Tibial nerve (tissue), 4 donors: ENCODE measurements around the gene CPNE8. TPM values are rescaled to one million over a fixed set of nuclear protein-coding genes. Genes with fewer than 3 reads are reported as not detected.
A peak's percentile ranks its signal among the peaks of the same experiment; 100 is the strongest.

ENCODE experiments used
- DNase-seq, 2 donors: peaks; one replicate each; pipeline ENCODE4 v3.0.0-alpha.2; 2019; ENCODE audit warnings: low spot score in 2 of 2
- H3K27ac ChIP-seq, 4 donors: fragments of 200-600 bp; sonication (generic) in 3 of 4; one replicate each; pipeline ENCODE4 v1.5.1; 2017 to 2019; ENCODE audit warnings: mild to moderate bottlenecking in 1 of 4
- H3K27me3 ChIP-seq, 2 donors: fragments of 200-600 bp; sonication (generic) in 1 of 2; one replicate each; pipeline versions ENCODE4 v1.5.1 to v1.6.0; 2017 to 2019
- H3K36me3 ChIP-seq, 3 donors: fragments of 200-600 bp; sonication (generic); one replicate each; pipeline ENCODE4 v1.5.1; 2018 to 2019
- H3K4me1 ChIP-seq, 4 donors: fragments of 200-600 bp; sonication (generic) in 3 of 4; one replicate each; pipeline ENCODE4 v1.5.1; 2017 to 2019
- H3K4me3 ChIP-seq, 4 donors: fragments of 200-600 bp; sonication (generic) in 3 of 4; one replicate each; pipeline ENCODE4 v1.5.1; 2017 to 2019; ENCODE audit warnings: mild to moderate bottlenecking in 1 of 4, moderate library complexity in 1 of 4
- H3K9me3 ChIP-seq, 4 donors: fragments of 200-600 bp; sonication (generic) in 3 of 4; one replicate each; pipeline ENCODE4 v1.5.1; 2017 to 2019
- CTCF ChIP-seq, 5 experiments: fragments of 200-600 bp in 3 of 5; fragments of 450-650 bp in 2 of 5; sonication (generic) in 3 of 5; IDR thresholded peaks; one replicate each; pipeline ENCODE4 v1.5.1; 2016 to 2019; ENCODE audit warnings: antibody characterized with exemption in 5 of 5, mild to moderate bottlenecking in 3 of 5, moderate library complexity in 2 of 5
- EP300 ChIP-seq, 2 donors: sonication (generic); formaldehyde crosslinking; IDR thresholded peaks; one replicate each; pipeline ENCODE4 v1.6.1; 2017; ENCODE audit warnings: antibody characterized with exemption in 2 of 2, mild to moderate bottlenecking in 1 of 2
- POLR2A ChIP-seq, 2 donors: fragments of 450-650 bp; IDR thresholded peaks; one replicate each; pipeline ENCODE4 v1.6.1; 2017; ENCODE audit warnings: antibody characterized with exemption in 2 of 2, mild to moderate bottlenecking in 2 of 2, moderate library complexity in 2 of 2
- WGBS, 2 donors: methylation state at CpG; one replicate each; pipeline ENCODE4 v1.1.5; 2018; 5-methylcytosine and 5-hydroxymethylcytosine counted together
- total RNA-seq, 4 donors: library from RNA; depleted of rRNA; stranded (reverse); fragments of >200 nt; gene quantifications; one replicate each; pipeline ENCODE4 v1.1.0, GENCODE V29; 2016

CPNE8 gene
- total RNA-seq, 4 donors from 2014 or later, result 16.5 to 20.7 (median 20.4) TPM

DNA sequence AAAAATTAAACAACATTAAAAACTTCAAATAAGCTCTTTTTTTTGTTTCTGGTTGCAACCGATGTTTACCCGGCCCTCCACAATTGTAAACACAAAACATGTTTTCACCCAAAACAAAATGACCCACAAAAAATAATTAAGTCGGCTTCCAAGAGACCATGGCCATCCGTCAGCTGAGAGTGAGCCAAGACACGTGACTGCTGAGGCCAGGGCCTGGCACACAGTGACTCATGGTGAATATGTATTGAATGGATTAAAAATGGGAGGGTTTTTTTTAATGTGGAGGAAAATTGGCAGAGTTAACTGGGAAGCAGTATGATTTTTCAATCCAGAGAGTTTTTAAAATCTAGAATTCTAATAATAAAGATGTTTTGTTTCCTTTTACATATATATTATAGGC, 13.8 kb upstream of the CPNE8 start:
- no peak overlapping the region for H3K27ac ChIP-seq
- DNase-seq, result no peak
- WGBS, 2 donors, result 48 to 49% methylated on average over 5 of the region's 5 CpGs

GRCh38 chr12:38915429-38916182, 10.2 kb upstream of the CPNE8 start:
- no peak overlapping the region for H3K27ac ChIP-seq
- H3K4me3 ChIP-seq, result no peak overlapping the region
- H3K27me3 ChIP-seq, result no peaks in the 10 kb centered on the region
- H3K4me1 ChIP-seq, result no peaks in the 10 kb centered on the region
- no peaks in the 10 kb centered on the region for H3K36me3 ChIP-seq
- WGBS, 2 donors, result 46% methylated on average over 3 of the region's 3 CpGs
- peaks cover 0 to 7% (median 0%) of the 10 kb centered on the region in 4 donors for H3K9me3 ChIP-seq
- TF ChIP-seq POLR2A (IDR thresholded peaks at IDR 0.05) (no peak), CTCF (IDR thresholded peaks at IDR 0.05) (no peak), EP300 (IDR thresholded peaks at IDR 0.05) (no peak)
- no peak for DNase-seq

More for the DNA sequence above, 13.8 kb upstream of the CPNE8 start:
- TF ChIP-seq POLR2A (IDR thresholded peaks at IDR 0.05), result no peak
- no peak for TF ChIP-seq EP300 (IDR thresholded peaks at IDR 0.05)
- TF ChIP-seq CTCF (IDR thresholded peaks at IDR 0.05), result no peak
- H3K4me1 ChIP-seq, result no peaks in the 10 kb centered on the region
- H3K4me3 ChIP-seq, result no peak overlapping the region
- peaks cover 0 to 7% (median 0%) of the 10 kb centered on the region in 4 donors for H3K9me3 ChIP-seq
- no peaks in the 10 kb centered on the region for H3K36me3 ChIP-seq
- no peaks in the 10 kb centered on the region for H3K27me3 ChIP-seq

DNA sequence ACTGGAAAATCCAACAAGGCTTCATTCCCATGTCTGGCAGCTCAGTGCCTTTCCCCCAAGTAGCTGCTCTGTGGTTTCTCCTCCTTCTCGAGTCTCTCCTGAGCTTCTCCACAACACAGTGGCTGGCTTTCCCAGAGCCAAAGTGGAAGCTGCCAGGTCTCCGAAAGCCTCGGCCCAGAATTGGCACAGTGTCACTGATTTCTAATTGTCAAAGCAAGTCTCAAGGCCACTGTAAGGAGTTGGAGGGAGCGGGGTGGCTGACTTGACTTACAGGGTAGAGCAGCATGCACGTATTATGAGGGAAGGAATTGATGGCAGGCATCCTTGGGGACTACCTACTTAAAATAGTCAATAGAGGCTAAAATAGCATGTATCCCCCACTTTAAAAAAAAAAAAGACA, 6.7 kb upstream of the CPNE8 start:
- no peaks in the 10 kb centered on the region for H3K27me3 ChIP-seq
- no peak for TF ChIP-seq POLR2A (IDR thresholded peaks at IDR 0.05)
- TF ChIP-seq CTCF (IDR thresholded peaks at IDR 0.05), result no peak
- TF ChIP-seq EP300 (IDR thresholded peaks at IDR 0.05), result no peak
- WGBS, 2 donors, result 73 to 92% methylated on average over 5 of the region's 5 CpGs
- no peak for DNase-seq
- peaks cover 0 to 5% (median 0%) of the 10 kb centered on the region in 4 donors for H3K4me1 ChIP-seq
- no peak overlapping the region for H3K4me3 ChIP-seq
- no peak overlapping the region for H3K27ac ChIP-seq
- H3K9me3 ChIP-seq, result no peaks in the 10 kb centered on the region
- no peaks in the 10 kb centered on the region for H3K36me3 ChIP-seq

DNA sequence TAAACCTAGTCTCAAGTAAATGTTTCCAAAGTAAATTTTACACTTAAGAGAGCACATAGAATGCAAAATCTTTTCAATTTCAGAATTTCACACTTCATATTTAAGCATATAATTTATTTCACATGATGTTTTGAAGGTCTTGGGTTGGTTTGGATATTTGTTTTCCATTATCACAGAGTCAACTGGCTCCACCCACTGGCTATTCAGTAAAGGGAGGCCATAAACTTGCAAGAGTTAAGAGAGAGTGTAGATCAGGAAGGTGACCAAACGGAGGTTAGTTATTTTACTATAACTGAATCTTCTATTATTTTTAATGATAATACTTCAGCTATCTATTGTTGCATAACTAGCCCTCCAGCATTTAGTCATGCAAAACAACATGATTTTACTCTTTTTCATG, 6.2 kb upstream of the CPNE8 start:
- H3K27me3 ChIP-seq, result no peaks in the 10 kb centered on the region
- no peaks in the 10 kb centered on the region for H3K36me3 ChIP-seq
- H3K27ac ChIP-seq, result no peak overlapping the region
- TF ChIP-seq POLR2A (IDR thresholded peaks at IDR 0.05) (no peak), CTCF (IDR thresholded peaks at IDR 0.05) (no peak), EP300 (IDR thresholded peaks at IDR 0.05) (no peak)
- 46 to 47% methylated on average over 1 of the region's 1 CpG for WGBS, 2 donors
- H3K9me3 ChIP-seq, result no peaks in the 10 kb centered on the region
- peaks cover 0 to 7% (median 0%) of the 10 kb centered on the region in 4 donors for H3K4me1 ChIP-seq
- no peak overlapping the region for H3K4me3 ChIP-seq
- no peak for DNase-seq

- Histone ChIP-seq H3K27me3 (no peaks in the 10 kb centered on the region), H3K4me1 (peaks cover 0 to 31% (median 0%) of the 10 kb centered on the region in 4 donors), H3K27ac (peak overlapping the region in 3 of 4 donors; percentile 86 to 97 (median 97)), H3K4me3 (peak overlapping the region; percentile 59 to 77 (median 67)), H3K9me3 (no peaks in the 10 kb centered on the region), H3K36me3 (no peaks in the 10 kb centered on the region)
- TF ChIP-seq CTCF (IDR thresholded peaks at IDR 0.05) (no peak), EP300 (IDR thresholded peaks at IDR 0.05) (no peak), POLR2A (IDR thresholded peaks at IDR 0.05) (no peak)
- no peak for DNase-seq
- 67 to 68% methylated on average over 6 of the region's 6 CpGs for WGBS, 2 donors
Observed at GRCh38 chr12:38907201-38907923, 2.0 kb upstream of the CPNE8 start.
